Panc1 (cell line): ENCODE data around the gene CCL2. TPM values are rescaled to one million over a fixed set of nuclear protein-coding genes. Genes with fewer than 3 reads are reported as not detected.
A peak's percentile ranks its signal among the peaks of the same experiment; 100 is the strongest.

Experiments
- ATAC-seq: fragments of 200-7000 bp; cut with Tn5 transposase; 2 replicates; pipeline ENCODE4 v1.9.1; 2020; ENCODE audit warnings: mild to moderate bottlenecking, moderate library complexity
- BruUV-seq: library from RNA; stranded (reverse); fragments of 400-500 nt; replicated peaks from 2 replicates; lab custom pipeline; 2021; lab: Mats Ljungman, UMichigan
- CTCF ChIA-PET: fragments of 300-600 bp; sonication (Branson Sonifier 250); formaldehyde crosslinking; loops from one replicate; lab custom pipeline; 2022; ENCODE audit warnings: antibody characterized with exemption; lab: Charles Lee
- POLR2A ChIA-PET: fragments of 300-600 bp; sonication (Branson Sonifier 250); formaldehyde crosslinking; loops from one replicate; lab custom pipeline; 2022; ENCODE audit warnings: antibody characterized with exemption; lab: Charles Lee
- DNase-seq: peaks from one replicate; pipeline ENCODE4 v3.0.0-alpha.2; 2010; ENCODE audit warnings: low read depth, low spot score
- H3K27ac ChIP-seq: 2 replicates; pipeline ENCODE4 v1.5.1; 2011; ENCODE audit warnings: mild to moderate bottlenecking, low read length, inconsistent platforms
- H3K27me3 ChIP-seq: fragments of 200-500 bp; sonication (Bioruptor generic); 2 replicates; pipeline ENCODE4 v1.6.0; 2014; ENCODE audit warnings: low read length, inconsistent platforms; ENCODE audit not compliant: control insufficient read depth, insufficient read depth
- H3K36me3 ChIP-seq: fragments of 200-500 bp; sonication (Bioruptor generic); 2 replicates; pipeline ENCODE4 v1.5.1; 2014; ENCODE audit warnings: inconsistent platforms, mild to moderate bottlenecking, low read length, moderate library complexity; ENCODE audit not compliant: control insufficient read depth, insufficient read depth
- H3K4me1 ChIP-seq: 2 replicates; pipeline ENCODE4 v1.5.1; 2011; ENCODE audit warnings: inconsistent platforms, mild to moderate bottlenecking, low read length, moderate library complexity; ENCODE audit not compliant: control insufficient read depth, insufficient read depth
- H3K4me3 ChIP-seq, 2 experiments: 2 replicates each; pipeline ENCODE4 v1.5.1; 2011 to 2012; ENCODE audit warnings: low read depth in 2 of 2, low read length in 2 of 2, mild to moderate bottlenecking in 2 of 2, inconsistent platforms in 1 of 2, moderate library complexity in 1 of 2
- H3K9me3 ChIP-seq: fragments of 200-500 bp; sonication (Bioruptor generic); 2 replicates; pipeline ENCODE4 v1.5.1; 2014; ENCODE audit warnings: low read depth, mild to moderate bottlenecking, inconsistent platforms, low read length, moderate library complexity; ENCODE audit not compliant: control insufficient read depth, insufficient read depth
- POLR2AphosphoS5 ChIP-seq: IDR thresholded peaks from 2 replicates; pipeline ENCODE4 v1.6.1; 2012; ENCODE audit warnings: mild to moderate bottlenecking, low read depth, low read length, moderate library complexity
- SIN3A ChIP-seq: IDR thresholded peaks from 2 replicates; pipeline ENCODE4 v1.6.1; 2012; ENCODE audit warnings: low read depth, mild to moderate bottlenecking, low read length, moderate library complexity, borderline replicate concordance; ENCODE audit not compliant: insufficient read depth
- TCF7L2 ChIP-seq: IDR thresholded peaks from 2 replicates; pipeline ENCODE4 v1.6.1; 2011; ENCODE audit warnings: mild to moderate bottlenecking, low read depth, low read length, inconsistent platforms
- in situ Hi-C: cut with HindIII; loops from 2 replicates; pipeline ENCODE4 v1.10.0; 2016; ENCODE audit warnings: low sequenced_read_pairs, low pct_unique_long_range_greater_than_20kb
- intact Hi-C: fragments of 100-400 bp; cut with micrococcal nuclease; formaldehyde crosslinking; loops from one replicate; pipeline ENCODE4 v1.10.0; 2022; ENCODE audit not compliant: unreplicated experiment
- total RNA-seq: library from RNA; stranded (reverse); gene quantifications from one replicate; pipeline ENCODE4 v1.2.1, GENCODE V29; 2021; ENCODE audit not compliant: unreplicated experiment
- TF ChIP-seq, protein P1 (sequence below), 2 experiments: IDR thresholded peaks; 2 replicates each; pipeline ENCODE4 v1.6.1; 2011 to 2012; ENCODE audit warnings: low read depth in 2 of 2, control low read depth in 1 of 2, low read length in 1 of 2, mild to moderate bottlenecking in 1 of 2, moderate library complexity in 1 of 2; ENCODE audit not compliant: insufficient read depth in 1 of 2
- TF ChIP-seq, protein P2 (sequence below): fragments of 450-650 bp; IDR thresholded peaks from 2 replicates; pipeline ENCODE4 v1.5.1; 2017; ENCODE audit warnings: mild to moderate bottlenecking

Gene CCL2
- total RNA-seq, 1 experiment from 2014 or later = 513 TPM

GRCh38 chr17:34220045-34220751 lies 34.9 kb upstream of the CCL2 start:
- peak overlapping the region; percentile 30; the same call in 1 of the 2 replicates for H3K27ac ChIP-seq
- ATAC-seq (no peak), DNase-seq (no peak)
- H3K36me3 ChIP-seq = no peaks in the 10 kb centered on the region
- TF ChIP-seq POLR2AphosphoS5 (no peak), TCF7L2 (no peak), SIN3A (no peak)
- TF ChIP-seq, protein P1, sequence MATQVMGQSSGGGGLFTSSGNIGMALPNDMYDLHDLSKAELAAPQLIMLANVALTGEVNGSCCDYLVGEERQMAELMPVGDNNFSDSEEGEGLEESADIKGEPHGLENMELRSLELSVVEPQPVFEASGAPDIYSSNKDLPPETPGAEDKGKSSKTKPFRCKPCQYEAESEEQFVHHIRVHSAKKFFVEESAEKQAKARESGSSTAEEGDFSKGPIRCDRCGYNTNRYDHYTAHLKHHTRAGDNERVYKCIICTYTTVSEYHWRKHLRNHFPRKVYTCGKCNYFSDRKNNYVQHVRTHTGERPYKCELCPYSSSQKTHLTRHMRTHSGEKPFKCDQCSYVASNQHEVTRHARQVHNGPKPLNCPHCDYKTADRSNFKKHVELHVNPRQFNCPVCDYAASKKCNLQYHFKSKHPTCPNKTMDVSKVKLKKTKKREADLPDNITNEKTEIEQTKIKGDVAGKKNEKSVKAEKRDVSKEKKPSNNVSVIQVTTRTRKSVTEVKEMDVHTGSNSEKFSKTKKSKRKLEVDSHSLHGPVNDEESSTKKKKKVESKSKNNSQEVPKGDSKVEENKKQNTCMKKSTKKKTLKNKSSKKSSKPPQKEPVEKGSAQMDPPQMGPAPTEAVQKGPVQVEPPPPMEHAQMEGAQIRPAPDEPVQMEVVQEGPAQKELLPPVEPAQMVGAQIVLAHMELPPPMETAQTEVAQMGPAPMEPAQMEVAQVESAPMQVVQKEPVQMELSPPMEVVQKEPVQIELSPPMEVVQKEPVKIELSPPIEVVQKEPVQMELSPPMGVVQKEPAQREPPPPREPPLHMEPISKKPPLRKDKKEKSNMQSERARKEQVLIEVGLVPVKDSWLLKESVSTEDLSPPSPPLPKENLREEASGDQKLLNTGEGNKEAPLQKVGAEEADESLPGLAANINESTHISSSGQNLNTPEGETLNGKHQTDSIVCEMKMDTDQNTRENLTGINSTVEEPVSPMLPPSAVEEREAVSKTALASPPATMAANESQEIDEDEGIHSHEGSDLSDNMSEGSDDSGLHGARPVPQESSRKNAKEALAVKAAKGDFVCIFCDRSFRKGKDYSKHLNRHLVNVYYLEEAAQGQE (IDR thresholded peaks at IDR 0.05; ENCODE audit: insufficient read depth in 1 of 2, low read depth in 2 of 2, low read length in 1 of 2) = no peak
- TF ChIP-seq, protein P2, sequence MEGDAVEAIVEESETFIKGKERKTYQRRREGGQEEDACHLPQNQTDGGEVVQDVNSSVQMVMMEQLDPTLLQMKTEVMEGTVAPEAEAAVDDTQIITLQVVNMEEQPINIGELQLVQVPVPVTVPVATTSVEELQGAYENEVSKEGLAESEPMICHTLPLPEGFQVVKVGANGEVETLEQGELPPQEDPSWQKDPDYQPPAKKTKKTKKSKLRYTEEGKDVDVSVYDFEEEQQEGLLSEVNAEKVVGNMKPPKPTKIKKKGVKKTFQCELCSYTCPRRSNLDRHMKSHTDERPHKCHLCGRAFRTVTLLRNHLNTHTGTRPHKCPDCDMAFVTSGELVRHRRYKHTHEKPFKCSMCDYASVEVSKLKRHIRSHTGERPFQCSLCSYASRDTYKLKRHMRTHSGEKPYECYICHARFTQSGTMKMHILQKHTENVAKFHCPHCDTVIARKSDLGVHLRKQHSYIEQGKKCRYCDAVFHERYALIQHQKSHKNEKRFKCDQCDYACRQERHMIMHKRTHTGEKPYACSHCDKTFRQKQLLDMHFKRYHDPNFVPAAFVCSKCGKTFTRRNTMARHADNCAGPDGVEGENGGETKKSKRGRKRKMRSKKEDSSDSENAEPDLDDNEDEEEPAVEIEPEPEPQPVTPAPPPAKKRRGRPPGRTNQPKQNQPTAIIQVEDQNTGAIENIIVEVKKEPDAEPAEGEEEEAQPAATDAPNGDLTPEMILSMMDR = no peak
- in situ Hi-C loops = no loop called here
- H3K27me3 ChIP-seq = no peaks in the 10 kb centered on the region
- CTCF ChIA-PET = no interaction called here
- no peaks in the 10 kb centered on the region for H3K9me3 ChIP-seq
- H3K4me1 ChIP-seq = no peaks in the 10 kb centered on the region
- no peak overlapping the region for H3K4me3 ChIP-seq
- POLR2A ChIA-PET = no interaction called here
- BruUV-seq = no TSS peak
- intact Hi-C loops = no loop called here

DNA sequence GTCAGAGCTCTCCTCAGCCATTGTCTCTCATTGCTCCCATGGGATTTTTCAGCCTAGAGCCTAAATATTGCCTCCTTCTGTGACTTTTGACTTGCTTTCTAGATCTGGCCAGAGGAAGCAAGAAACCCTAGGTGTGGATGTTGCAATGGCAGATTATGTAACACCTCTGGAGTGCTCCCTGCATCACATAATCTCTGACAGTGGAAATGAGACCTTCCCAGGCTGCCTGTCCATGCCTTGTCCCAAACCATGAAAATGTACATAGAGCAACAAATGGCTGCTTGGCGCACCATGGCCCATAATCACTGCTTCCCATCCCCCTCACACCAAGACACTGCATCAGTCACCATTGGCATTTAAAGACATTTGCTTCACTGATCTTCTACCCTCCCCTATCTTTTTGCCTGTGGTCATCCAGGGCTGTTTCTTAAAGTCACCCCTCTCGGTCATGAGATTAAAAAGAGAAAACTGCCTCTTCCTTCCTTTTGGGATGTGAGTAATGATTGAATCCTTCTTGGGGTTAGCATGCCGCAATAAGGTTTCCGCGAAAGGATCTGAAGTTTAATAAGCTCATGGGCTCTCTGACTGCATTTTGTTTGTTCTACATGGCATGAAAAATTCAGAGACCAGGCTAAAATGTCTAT lies 34.2 kb upstream of the CCL2 start:
- Histone ChIP-seq H3K36me3 (no peaks in the 10 kb centered on the region), H3K27me3 (no peaks in the 10 kb centered on the region), H3K9me3 (no peaks in the 10 kb centered on the region), H3K4me3 (no peak overlapping the region), H3K4me1 (no peaks in the 10 kb centered on the region), H3K27ac (peak overlapping the region; percentile 30; the same call in 1 of the 2 replicates)
- ATAC-seq (no peak), DNase-seq (no peak)
- ChIA-PET CTCF (no interaction called here), POLR2A (no interaction called here)
- no TSS peak for BruUV-seq
- no peak for TF ChIP-seq TCF7L2
- no peak for TF ChIP-seq SIN3A
- no peak for TF ChIP-seq POLR2AphosphoS5
- TF ChIP-seq, protein P2 = no peak
- TF ChIP-seq, protein P1 (IDR thresholded peaks at IDR 0.05; ENCODE audit: insufficient read depth in 1 of 2, low read depth in 2 of 2, low read length in 1 of 2) = no peak
- in situ Hi-C loops (no loop called here), intact Hi-C loops (no loop called here)
